OCI-LY1 (cell line): ENCODE measurements around the gene ROMO1.
"Not testable (repeated sequence)": the region's sequence is repeated elsewhere in the genome, so short reads cannot be mapped to it uniquely, and the experiment has no call there.

Experiments used
- H2AFZ ChIP-seq: fragments of 200-600 bp; sonication (generic), shearing (Covaris generic); 2 replicates; pipeline ENCODE4 v1.6.0; 2014; ENCODE audit warnings: antibody characterized with exemption, mild to moderate bottlenecking, low read length
- H3F3A ChIP-seq: fragments of 200-600 bp; sonication (generic), shearing (Covaris generic); 2 replicates; pipeline ENCODE4 v1.6.0; 2014; ENCODE audit warnings: mild to moderate bottlenecking, antibody characterized with exemption, low read length, moderate library complexity; ENCODE audit not compliant: insufficient read depth
- H3K27ac ChIP-seq: fragments of 200-600 bp; sonication (generic); 2 replicates; pipeline ENCODE4 v1.5.1; 2014; ENCODE audit warnings: low read length, mixed run types, mild to moderate bottlenecking, low read depth; ENCODE audit not compliant: poor library complexity, severe bottlenecking
- H3K27me3 ChIP-seq: fragments of 200-600 bp; sonication (generic); 2 replicates; pipeline ENCODE4 v1.6.0; 2014; ENCODE audit warnings: antibody characterized with exemption, mild to moderate bottlenecking, low read length, moderate library complexity; ENCODE audit not compliant: insufficient read depth
- H3K36me3 ChIP-seq: fragments of 200-600 bp; sonication (generic); 2 replicates; pipeline ENCODE4 v1.6.1; 2014; ENCODE audit warnings: mild to moderate bottlenecking, antibody characterized with exemption, low read length, moderate library complexity, mixed read lengths; ENCODE audit not compliant: insufficient read depth
- H3K4me1 ChIP-seq: fragments of 200-600 bp; sonication (generic); 2 replicates; pipeline ENCODE4 v1.5.1; 2014; ENCODE audit warnings: mild to moderate bottlenecking, low read length, moderate library complexity; ENCODE audit not compliant: insufficient read depth, severe bottlenecking
- H3K4me2 ChIP-seq: fragments of 200-600 bp; sonication (generic), shearing (Covaris generic); 2 replicates; pipeline ENCODE4 v1.6.1; 2014; ENCODE audit warnings: low read length
- H3K4me3 ChIP-seq: fragments of 200-600 bp; sonication (generic); 2 replicates; pipeline ENCODE4 v1.5.1; 2014; ENCODE audit warnings: low read length, low read depth, mild to moderate bottlenecking, mixed read lengths; ENCODE audit not compliant: poor library complexity, severe bottlenecking
- H3K79me2 ChIP-seq: fragments of 200-600 bp; shearing (Covaris generic); 2 replicates; pipeline ENCODE4 v1.6.1; 2016; ENCODE audit warnings: mixed run types, low read length, mixed read lengths; ENCODE audit not compliant: insufficient read depth
- H3K9ac ChIP-seq: fragments of 200-600 bp; sonication (generic), shearing (Covaris generic); 2 replicates; pipeline ENCODE4 v1.6.1; 2014; ENCODE audit warnings: mild to moderate bottlenecking, low read length, mixed read lengths
- H3K9me2 ChIP-seq: fragments of 200-600 bp; sonication (generic), shearing (Covaris generic); 2 replicates; pipeline ENCODE4 v1.6.1; 2014; ENCODE audit warnings: low read depth, mild to moderate bottlenecking, low read length, mixed read lengths
- H3K9me3 ChIP-seq: fragments of 200-600 bp; shearing (Covaris generic); 2 replicates; pipeline ENCODE4 v1.6.1; 2014; ENCODE audit warnings: low read length, mixed read lengths
- H4K20me1 ChIP-seq: fragments of 200-600 bp; sonication (generic), shearing (Covaris generic); 2 replicates; pipeline ENCODE4 v1.6.0; 2016; ENCODE audit warnings: mild to moderate bottlenecking, low read length; ENCODE audit not compliant: insufficient read depth
- EZH2 ChIP-seq: fragments of 200-600 bp; sonication (generic), shearing (Covaris generic); IDR thresholded peaks from 2 replicates; pipeline ENCODE4 v1.8.0; 2017; ENCODE audit warnings: borderline replicate concordance, mixed run types, mild to moderate bottlenecking, antibody characterized with exemption, low read length, moderate library complexity, mixed read lengths
- TF ChIP-seq, protein P1 (sequence below): fragments of 200-600 bp; sonication (generic), shearing (Covaris generic); IDR thresholded peaks from 2 replicates; pipeline ENCODE4 v1.5.1; 2017; ENCODE audit warnings: mild to moderate bottlenecking, antibody characterized with exemption, low read length, moderate library complexity, mixed read lengths

ROMO1 gene

DNA sequence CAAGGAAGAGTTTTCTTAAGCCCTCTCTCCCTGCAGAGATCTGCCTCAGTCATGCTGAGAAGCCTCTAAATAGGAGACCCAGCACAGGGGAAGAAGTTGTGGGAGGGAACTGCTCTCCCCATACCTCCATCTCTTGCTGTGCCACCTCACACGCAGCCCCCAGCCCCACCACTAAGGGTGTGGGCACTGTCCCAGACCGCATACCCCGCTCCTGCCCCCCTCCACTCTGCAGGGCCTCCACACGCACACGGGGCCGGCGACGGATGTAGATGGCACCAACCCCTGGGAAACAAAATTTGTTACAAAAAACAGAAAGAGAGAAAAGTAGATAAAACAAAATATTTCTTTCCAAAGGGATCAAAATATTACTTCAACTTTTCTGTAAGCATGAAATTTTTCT is 24.3 kb upstream of the ROMO1 start:
- H2AFZ ChIP-seq, result no peak overlapping the region
- no peaks in the 10 kb centered on the region for H4K20me1 ChIP-seq
- no peaks in the 10 kb centered on the region for H3K4me1 ChIP-seq
- no peak overlapping the region for H3K27ac ChIP-seq
- TF ChIP-seq, protein P1, sequence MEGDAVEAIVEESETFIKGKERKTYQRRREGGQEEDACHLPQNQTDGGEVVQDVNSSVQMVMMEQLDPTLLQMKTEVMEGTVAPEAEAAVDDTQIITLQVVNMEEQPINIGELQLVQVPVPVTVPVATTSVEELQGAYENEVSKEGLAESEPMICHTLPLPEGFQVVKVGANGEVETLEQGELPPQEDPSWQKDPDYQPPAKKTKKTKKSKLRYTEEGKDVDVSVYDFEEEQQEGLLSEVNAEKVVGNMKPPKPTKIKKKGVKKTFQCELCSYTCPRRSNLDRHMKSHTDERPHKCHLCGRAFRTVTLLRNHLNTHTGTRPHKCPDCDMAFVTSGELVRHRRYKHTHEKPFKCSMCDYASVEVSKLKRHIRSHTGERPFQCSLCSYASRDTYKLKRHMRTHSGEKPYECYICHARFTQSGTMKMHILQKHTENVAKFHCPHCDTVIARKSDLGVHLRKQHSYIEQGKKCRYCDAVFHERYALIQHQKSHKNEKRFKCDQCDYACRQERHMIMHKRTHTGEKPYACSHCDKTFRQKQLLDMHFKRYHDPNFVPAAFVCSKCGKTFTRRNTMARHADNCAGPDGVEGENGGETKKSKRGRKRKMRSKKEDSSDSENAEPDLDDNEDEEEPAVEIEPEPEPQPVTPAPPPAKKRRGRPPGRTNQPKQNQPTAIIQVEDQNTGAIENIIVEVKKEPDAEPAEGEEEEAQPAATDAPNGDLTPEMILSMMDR, result no peak
- no peak for TF ChIP-seq EZH2
- H3K9me2 ChIP-seq, result no peaks in the 10 kb centered on the region
- no peak overlapping the region for H3K4me2 ChIP-seq
- no peaks in the 10 kb centered on the region for H3K9me3 ChIP-seq
- H3K27me3 ChIP-seq, result no peaks in the 10 kb centered on the region
- H3K9ac ChIP-seq, result no peak overlapping the region
- H3K4me3 ChIP-seq, result no peak overlapping the region
- no peaks in the 10 kb centered on the region for H3F3A ChIP-seq
- peaks cover 43% of the 10 kb centered on the region for H3K36me3 ChIP-seq
- H3K79me2 ChIP-seq, result no peaks in the 10 kb centered on the region

DNA sequence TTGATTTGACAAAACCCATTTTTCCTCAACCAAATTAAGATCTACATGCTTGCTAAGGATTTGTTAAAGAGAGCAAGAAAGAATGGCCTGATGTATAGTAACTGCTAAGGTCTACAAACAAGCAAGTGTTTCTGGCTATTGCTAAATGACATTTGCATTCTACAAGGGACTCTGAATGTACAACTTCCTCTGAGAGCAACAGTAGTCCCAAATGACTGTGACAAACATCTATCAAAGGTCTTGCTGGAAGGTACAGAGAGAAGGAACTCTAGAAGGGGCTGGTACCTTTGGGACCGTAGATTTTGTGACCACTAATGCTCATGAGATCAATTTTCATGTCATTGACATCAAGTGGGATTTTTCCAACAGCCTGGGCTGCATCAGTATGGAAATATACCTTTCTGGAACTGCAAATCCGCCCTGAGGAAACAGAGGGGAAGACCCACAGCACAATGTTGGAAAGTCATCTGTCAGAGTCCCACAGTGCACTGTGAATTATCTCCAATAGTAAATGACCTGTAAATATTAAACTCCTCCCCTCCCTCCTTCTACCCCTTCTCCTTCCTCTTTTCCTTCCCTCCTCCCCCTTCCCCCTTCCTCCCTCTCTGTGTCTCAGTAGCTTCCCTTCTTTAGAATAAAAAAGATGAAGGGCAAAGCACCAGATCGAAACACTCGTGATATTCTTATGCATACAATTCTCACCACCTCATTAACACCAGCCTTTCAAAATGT is 18.6 kb upstream of the ROMO1 start:
- Histone ChIP-seq H3K9me2 (no peaks in the 10 kb centered on the region), H3K36me3 (peaks cover 14% of the 10 kb centered on the region; the same call in 1 of the 2 replicates), H3K79me2 (no peaks in the 10 kb centered on the region), H3F3A (no peaks in the 10 kb centered on the region), H2AFZ (no peak overlapping the region), H3K9ac (no peak overlapping the region), H3K9me3 (no peaks in the 10 kb centered on the region), H3K27ac (peak overlapping the region; percentile 49), H3K27me3 (no peaks in the 10 kb centered on the region), H3K4me3 (no peak overlapping the region), H3K4me2 (no peak overlapping the region), H4K20me1 (no peaks in the 10 kb centered on the region), H3K4me1 (peaks cover 12% of the 10 kb centered on the region)
- no peak for TF ChIP-seq EZH2
- TF ChIP-seq, protein P1, result no peak

DNA sequence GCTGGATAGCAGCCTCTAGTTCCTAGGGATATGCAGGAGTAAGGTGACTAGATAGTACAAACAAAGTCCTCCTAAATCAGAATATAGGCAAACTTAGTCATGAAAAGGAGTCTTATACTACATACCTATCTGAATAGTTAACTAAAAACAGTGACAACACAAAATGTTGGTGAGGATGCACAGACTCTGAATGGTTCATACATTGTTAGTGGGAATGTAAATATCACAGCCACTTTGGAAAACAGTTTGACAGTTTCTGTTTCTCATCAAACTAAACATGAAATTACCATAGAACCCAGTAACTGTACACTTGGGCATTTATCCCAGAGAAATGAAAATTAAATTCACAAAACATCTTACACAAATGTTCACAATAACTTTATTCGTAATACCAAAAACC is 17.2 kb upstream of the ROMO1 start:
- no peaks in the 10 kb centered on the region for H4K20me1 ChIP-seq
- H3K4me1 ChIP-seq, result peaks cover 12% of the 10 kb centered on the region
- no peaks in the 10 kb centered on the region for H3K9me2 ChIP-seq
- H3K4me2 ChIP-seq, result no peak overlapping the region
- H3K4me3 ChIP-seq, result no peak overlapping the region
- H3K79me2 ChIP-seq, result no peaks in the 10 kb centered on the region
- H2AFZ ChIP-seq, result no peak overlapping the region
- TF ChIP-seq EZH2, result no peak
- TF ChIP-seq, protein P1, result no peak
- H3F3A ChIP-seq, result no peaks in the 10 kb centered on the region
- no peaks in the 10 kb centered on the region for H3K27me3 ChIP-seq
- no peaks in the 10 kb centered on the region for H3K9me3 ChIP-seq
- H3K27ac ChIP-seq, result no peak overlapping the region
- H3K36me3 ChIP-seq, result peaks cover 15% of the 10 kb centered on the region
- no peak overlapping the region for H3K9ac ChIP-seq

DNA sequence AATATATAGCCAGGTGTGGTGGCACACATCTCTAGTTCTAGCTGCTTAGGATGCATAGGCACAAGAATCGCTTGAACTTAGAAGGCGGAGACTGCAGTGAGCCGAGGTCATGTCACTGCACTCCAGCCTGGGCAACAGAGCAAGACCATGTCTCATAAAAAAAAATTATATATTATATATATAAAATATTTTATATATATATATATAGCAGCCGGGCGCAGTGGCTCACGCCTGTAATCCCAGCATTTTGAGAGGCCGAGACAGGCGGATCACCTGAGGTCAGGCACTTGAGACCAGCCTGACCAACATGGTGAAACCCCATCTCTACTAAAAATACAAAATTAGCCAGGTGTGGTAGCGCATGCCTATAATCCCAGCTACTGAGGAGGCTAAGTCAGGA is 13.8 kb upstream of the ROMO1 start:
- H2AFZ ChIP-seq, H3K4me2 ChIP-seq, H4K20me1 ChIP-seq, H3K79me2 ChIP-seq, H3K27ac ChIP-seq, H3K4me1 ChIP-seq, H3K9ac ChIP-seq, H3K9me3 ChIP-seq, H3F3A ChIP-seq, H3K9me2 ChIP-seq, H3K4me3 ChIP-seq, H3K27me3 ChIP-seq: not testable (repeated sequence)
- peaks cover 37% of the 10 kb centered on the region for H3K36me3 ChIP-seq
